ENCODE measurements around the gene WWOX. TPM values are rescaled to one million over a fixed set of nuclear protein-coding genes. Genes with fewer than 3 reads are reported as not detected.

The WWOX gene
- total and polyA plus RNA-seq, 10 donors: 5.9 to 90.3 (median 26.4) TPM

DNA sequence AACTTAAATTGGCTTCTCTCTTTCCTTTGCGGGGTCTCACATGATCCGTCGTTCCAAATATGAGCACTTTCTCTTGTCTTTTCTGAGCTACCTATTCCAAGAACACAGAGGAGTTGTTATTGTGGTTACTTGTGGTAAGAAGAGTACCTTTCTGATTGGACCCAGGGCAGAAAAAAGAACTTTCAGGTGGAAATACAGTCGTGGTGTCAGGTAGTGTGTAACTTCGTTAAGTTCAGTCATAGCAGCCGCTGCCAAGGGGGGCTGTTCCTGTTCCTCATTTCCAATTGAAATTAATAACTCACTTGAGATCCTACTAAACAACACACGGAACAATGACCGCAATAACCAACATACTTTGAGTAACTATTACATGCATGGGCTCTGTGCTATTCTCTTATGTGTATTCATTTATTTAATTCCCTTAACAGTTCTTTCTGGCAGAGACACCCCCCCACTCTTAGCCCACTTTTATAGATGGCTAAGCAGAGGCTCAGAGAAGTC lies 819.4 kb downstream of the WWOX start:
- Histone ChIP-seq H3K36me3 (no peaks in the 10 kb centered on the region), H3K4me3 (no peak overlapping the region), H3K27me3 (replicated peaks in 1 of 7) (no peaks in the 10 kb centered on the region), H3K27ac (no peak overlapping the region), H3K4me1 (no peaks in the 10 kb centered on the region), H3K9me3 (peaks cover 0 to 38% (median 24%) of the 10 kb centered on the region in 8 donors)
- DNase-seq: no peak
- intact Hi-C loops (cut with DNase I; ENCODE audit: low total_unique reads): no loop called here
- WGBS, 5 donors: 68 to 83% (median 80%) methylated on average over 8 of the region's 8 CpGs
- TF ChIP-seq CTCF (IDR thresholded peaks at IDR 0.05 in 8 of 11, conservative IDR thresholded peaks at IDR 0.05 in 3 of 11) (no peak), POLR2A (IDR thresholded peaks at IDR 0.05) (no peak), POLR2AphosphoS5 (IDR thresholded peaks at IDR 0.05) (no peak)

GRCh38 chr16:78919852-78920251 lies 820.4 kb downstream of the WWOX start:
- intact Hi-C loops (cut with DNase I; ENCODE audit: low total_unique reads): no loop called here

DNA sequence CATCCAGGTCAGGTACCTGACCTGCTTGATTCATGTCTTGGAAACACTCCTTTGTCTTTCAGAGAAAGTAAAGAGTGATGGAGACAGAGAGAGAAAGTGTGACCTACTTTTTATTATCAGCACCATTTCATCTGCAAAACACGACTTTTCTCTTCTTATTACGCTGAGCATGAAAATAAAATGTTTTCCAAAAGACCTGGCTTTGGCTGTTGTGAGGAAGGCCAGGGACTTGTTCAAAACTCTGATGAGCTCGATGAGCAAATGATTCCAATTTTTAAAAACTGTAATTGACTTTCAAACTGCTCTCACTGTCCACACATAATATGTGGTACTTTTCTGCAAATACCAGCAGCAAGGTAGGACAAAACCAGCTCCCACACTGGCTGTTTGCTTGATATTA lies 821.2 kb downstream of the WWOX start:
- Histone ChIP-seq H3K9me3 (peaks cover 0 to 38% (median 24%) of the 10 kb centered on the region in 8 donors), H3K36me3 (no peaks in the 10 kb centered on the region), H3K27me3 (replicated peaks in 1 of 7) (no peaks in the 10 kb centered on the region), H3K4me1 (peaks cover 0 to 6% (median 0%) of the 10 kb centered on the region in 6 donors), H3K27ac (no peak overlapping the region), H3K4me3 (no peak overlapping the region)
- intact Hi-C loops (cut with DNase I; ENCODE audit: low total_unique reads): no loop called here
- WGBS, 5 donors: 47 to 73% (median 59%) methylated on average over 3 of the region's 3 CpGs
- no peak for DNase-seq
- TF ChIP-seq CTCF (IDR thresholded peaks at IDR 0.05 in 8 of 11, conservative IDR thresholded peaks at IDR 0.05 in 3 of 11): no peak

More at GRCh38 chr16:78919852-78920251, 820.4 kb downstream of the WWOX start:
- WGBS, 5 donors: 79 to 88% (median 81%) methylated on average over 8 of the region's 8 CpGs
- H3K9me3 ChIP-seq: peaks cover 0 to 38% (median 24%) of the 10 kb centered on the region in 8 donors
- H3K4me1 ChIP-seq: peaks cover 0 to under 1% (median 0%) of the 10 kb centered on the region in 6 donors
- no peak overlapping the region for H3K4me3 ChIP-seq
- no peak overlapping the region for H3K27ac ChIP-seq
- no peaks in the 10 kb centered on the region for H3K27me3 ChIP-seq (replicated peaks in 1 of 7)
- TF ChIP-seq CTCF (IDR thresholded peaks at IDR 0.05 in 8 of 11, conservative IDR thresholded peaks at IDR 0.05 in 3 of 11) (no peak), POLR2AphosphoS5 (IDR thresholded peaks at IDR 0.05) (no peak), POLR2A (IDR thresholded peaks at IDR 0.05) (no peak)
- DNase-seq: no peak
- no peaks in the 10 kb centered on the region for H3K36me3 ChIP-seq

GRCh38 chr16:78925083-78925767 lies 825.8 kb downstream of the WWOX start:
- intact Hi-C loops (cut with DNase I; ENCODE audit: low total_unique reads): loop anchor here (5.0 kb wide), 1 partner anchor 677 kb away; the partner anchor contains the start of gene MAF
- H3K36me3 ChIP-seq: no peaks in the 10 kb centered on the region
- H3K9me3 ChIP-seq: peaks cover 0 to 31% (median 24%) of the 10 kb centered on the region in 8 donors
- DNase-seq: no peak
- H3K27me3 ChIP-seq (replicated peaks in 1 of 7): no peaks in the 10 kb centered on the region
- 58 to 79% (median 68%) methylated on average over 8 of the region's 8 CpGs for WGBS, 5 donors
- TF ChIP-seq POLR2AphosphoS5 (IDR thresholded peaks at IDR 0.05): no peak
- TF ChIP-seq POLR2A (IDR thresholded peaks at IDR 0.05): no peak
- TF ChIP-seq CTCF (IDR thresholded peaks at IDR 0.05 in 8 of 11, conservative IDR thresholded peaks at IDR 0.05 in 3 of 11): peak; percentile 25 to 77 (median 57)
- H3K27ac ChIP-seq: no peak overlapping the region
- peaks cover 0 to 6% (median 0%) of the 10 kb centered on the region in 6 donors for H3K4me1 ChIP-seq
- no peak overlapping the region for H3K4me3 ChIP-seq
